DOHH2 (cell line): ENCODE results near the gene CEP112.

Source experiments
- EZH2phosphoT487 ChIP-seq: fragments of 200-600 bp; sonication (generic); IDR thresholded peaks from 2 replicates; pipeline ENCODE4 v1.6.1; 2017; ENCODE audit warnings: borderline replicate concordance, mild to moderate bottlenecking, antibody characterized with exemption, low read length, moderate library complexity, mixed read lengths
- TF ChIP-seq, protein P1 (sequence below): fragments of 200-600 bp; sonication (generic); IDR thresholded peaks from one replicate; pipeline ENCODE4 v1.5.1; 2014; ENCODE audit warnings: antibody characterized with exemption, mild to moderate bottlenecking, low read depth, low read length; ENCODE audit not compliant: poor library complexity, severe bottlenecking

DNA sequence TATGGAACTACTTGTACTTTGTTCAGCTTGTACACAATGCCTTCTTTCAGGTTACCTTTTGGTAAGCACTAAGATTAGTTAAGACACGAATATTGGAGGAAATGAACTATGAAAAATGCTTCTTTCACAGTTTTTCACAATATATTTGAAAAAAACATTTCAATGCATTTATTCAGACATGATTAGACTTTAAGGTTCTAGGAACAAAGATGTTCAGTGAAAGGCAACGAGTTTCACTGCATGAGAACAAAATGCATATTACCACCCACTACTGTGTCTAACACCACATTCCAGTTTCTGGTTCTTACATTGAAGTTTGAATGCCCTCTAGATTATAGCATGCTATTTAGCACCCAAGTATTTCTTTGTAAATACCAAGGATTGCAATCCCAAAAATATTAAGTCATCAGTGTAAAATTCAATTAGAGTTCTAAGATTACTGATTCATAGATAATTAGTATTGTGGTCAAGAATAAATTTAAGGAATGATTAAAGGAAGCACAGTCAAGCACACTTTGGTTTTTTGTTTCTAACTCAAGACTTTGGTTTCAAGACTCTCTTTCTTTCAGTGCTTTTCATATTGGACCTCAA is 261.7 kb downstream of the CEP112 start:
- TF ChIP-seq, protein P1, sequence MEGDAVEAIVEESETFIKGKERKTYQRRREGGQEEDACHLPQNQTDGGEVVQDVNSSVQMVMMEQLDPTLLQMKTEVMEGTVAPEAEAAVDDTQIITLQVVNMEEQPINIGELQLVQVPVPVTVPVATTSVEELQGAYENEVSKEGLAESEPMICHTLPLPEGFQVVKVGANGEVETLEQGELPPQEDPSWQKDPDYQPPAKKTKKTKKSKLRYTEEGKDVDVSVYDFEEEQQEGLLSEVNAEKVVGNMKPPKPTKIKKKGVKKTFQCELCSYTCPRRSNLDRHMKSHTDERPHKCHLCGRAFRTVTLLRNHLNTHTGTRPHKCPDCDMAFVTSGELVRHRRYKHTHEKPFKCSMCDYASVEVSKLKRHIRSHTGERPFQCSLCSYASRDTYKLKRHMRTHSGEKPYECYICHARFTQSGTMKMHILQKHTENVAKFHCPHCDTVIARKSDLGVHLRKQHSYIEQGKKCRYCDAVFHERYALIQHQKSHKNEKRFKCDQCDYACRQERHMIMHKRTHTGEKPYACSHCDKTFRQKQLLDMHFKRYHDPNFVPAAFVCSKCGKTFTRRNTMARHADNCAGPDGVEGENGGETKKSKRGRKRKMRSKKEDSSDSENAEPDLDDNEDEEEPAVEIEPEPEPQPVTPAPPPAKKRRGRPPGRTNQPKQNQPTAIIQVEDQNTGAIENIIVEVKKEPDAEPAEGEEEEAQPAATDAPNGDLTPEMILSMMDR = no peak
- TF ChIP-seq EZH2phosphoT487 = no peak
